Activated CD4-positive, alpha-beta T cell treated with anti-CD3 and anti-CD28 coated beads, Interleukin-10, Interleukin-2, amounts not matched to agents 100 ng/mL and 50 ng/mL, durations not matched to agents 16 hours and 8 hours (primary cell): ENCODE data around the gene OR13C5.
"Not testable (repeated sequence)": the region's sequence is repeated elsewhere in the genome, so short reads cannot be mapped to it uniquely, and the experiment has no call there.

ENCODE experiments used
- DNase-seq: peaks from one replicate; pipeline ENCODE4 v3.0.0-alpha.2; 2020

The OR13C5 gene, protein sequence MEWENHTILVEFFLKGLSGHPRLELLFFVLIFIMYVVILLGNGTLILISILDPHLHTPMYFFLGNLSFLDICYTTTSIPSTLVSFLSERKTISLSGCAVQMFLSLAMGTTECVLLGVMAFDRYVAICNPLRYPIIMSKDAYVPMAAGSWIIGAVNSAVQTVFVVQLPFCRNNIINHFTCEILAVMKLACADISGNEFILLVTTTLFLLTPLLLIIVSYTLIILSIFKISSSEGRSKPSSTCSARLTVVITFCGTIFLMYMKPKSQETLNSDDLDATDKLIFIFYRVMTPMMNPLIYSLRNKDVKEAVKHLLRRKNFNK

GRCh38 chr9:104599313-104599712 lies at the start of gene OR13C5:
OR13C5 (minus strand) TSS chr9:104599413; CDS start chr9:104599413, 0 bp downstream.
- not testable (repeated sequence) for DNase-seq

DNA sequence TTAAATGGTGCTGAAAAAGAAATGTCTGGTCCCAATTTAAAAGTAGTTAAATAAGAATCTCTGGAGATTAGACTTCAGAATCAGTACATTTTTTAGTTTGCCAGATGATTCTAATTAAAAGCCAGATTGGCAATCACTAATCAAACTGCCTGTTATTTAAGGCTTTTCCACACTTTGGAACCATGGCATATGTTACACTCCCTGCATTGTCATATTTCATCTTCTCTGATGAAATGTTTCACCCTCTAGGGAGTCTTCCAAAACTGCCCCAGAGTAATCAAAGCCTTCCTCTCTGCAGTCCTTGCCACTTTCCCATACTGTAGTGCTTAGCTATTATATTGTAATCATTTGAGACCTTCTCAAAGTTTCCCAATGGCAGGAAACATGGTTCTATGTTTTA lies 36.2 kb upstream of the OR13C5 start:
- no peak for DNase-seq

- no peak for DNase-seq
These were observed 34.8 kb upstream of the OR13C5 start for GRCh38 chr9:104633976-104634520.

GRCh38 chr9:104625964-104626363 lies 26.8 kb upstream of the OR13C5 start:
- not testable (repeated sequence) for DNase-seq

GRCh38 chr9:104618104-104618503 lies 18.9 kb upstream of the OR13C5 start, which contains the start of gene OR13C9:
OR13C9 (minus strand) TSS chr9:104618204; CDS start chr9:104618204, 0 bp downstream.
- no peak for DNase-seq

DNA sequence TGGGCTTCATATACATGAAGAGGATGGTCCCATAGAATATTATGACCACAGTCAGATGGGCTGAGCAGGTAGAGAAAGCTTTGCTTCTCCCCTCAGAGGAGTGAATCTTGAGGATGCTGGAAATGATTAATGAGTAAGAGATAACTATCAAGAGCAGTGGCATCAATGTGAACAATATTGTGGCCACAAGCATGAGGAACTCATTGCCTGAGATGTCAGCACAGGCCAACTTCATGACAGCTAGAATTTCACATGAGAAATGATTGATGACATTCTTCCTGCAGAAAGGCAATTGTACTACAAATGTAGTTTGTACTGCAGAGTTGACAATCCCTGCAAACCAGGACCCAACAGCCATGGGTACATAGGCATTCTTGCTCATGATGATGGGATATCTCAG lies 18.2 kb upstream of the OR13C5 start:
- DNase-seq, result no peak

GRCh38 chr9:104611213-104611612 lies 12.0 kb upstream of the OR13C5 start:
- no peak for DNase-seq

GRCh38 chr9:104608336-104608735 lies 9.1 kb upstream of the OR13C5 start:
- no peak for DNase-seq

GRCh38 chr9:104606152-104606551 lies 6.9 kb upstream of the OR13C5 start:
- DNase-seq, result no peak

GRCh38 chr9:104605527-104605926 lies 6.3 kb upstream of the OR13C5 start, which contains the start of gene OR13C2:
OR13C2 (minus strand) TSS chr9:104605627; CDS start chr9:104605627, 0 bp downstream.
- not testable (repeated sequence) for DNase-seq

DNA sequence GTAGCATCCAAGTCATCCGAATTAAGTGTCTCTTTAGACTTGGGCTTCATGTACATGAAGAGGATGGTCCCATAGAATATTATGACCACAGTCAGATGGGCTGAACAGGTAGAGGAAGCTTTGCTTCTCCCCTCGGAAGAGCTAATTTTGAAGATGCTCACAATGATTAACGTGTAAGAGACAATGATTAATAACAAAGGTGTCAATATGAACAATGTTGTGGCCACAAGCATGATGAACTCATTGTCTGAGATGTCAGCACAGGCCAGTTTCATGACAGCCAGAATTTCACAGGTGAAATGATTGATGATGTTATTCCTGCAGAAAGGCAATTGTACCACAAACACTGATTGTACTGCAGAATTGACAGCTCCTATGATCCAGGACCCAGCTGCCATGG lies 5.6 kb upstream of the OR13C5 start:
- no peak for DNase-seq

DNA sequence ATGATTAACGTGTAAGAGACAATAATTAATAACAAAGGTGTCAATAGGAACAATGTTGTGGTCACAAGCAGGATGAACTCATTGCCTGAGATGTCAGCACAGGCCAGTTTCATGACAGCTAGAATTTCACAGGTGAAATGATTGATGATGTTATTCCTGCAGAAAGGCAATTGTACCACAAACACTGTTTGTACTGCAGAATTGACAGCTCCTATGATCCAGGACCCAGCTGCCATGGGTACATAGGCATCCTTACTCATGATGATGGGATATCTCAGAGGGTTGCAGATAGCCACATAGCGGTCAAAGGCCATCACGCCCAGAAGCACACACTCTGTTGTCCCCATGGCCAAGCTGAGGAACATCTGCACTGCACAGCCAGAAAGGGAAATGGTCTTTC lies 464 bp downstream of the OR13C5 start:
- DNase-seq, result not testable (repeated sequence)

DNA sequence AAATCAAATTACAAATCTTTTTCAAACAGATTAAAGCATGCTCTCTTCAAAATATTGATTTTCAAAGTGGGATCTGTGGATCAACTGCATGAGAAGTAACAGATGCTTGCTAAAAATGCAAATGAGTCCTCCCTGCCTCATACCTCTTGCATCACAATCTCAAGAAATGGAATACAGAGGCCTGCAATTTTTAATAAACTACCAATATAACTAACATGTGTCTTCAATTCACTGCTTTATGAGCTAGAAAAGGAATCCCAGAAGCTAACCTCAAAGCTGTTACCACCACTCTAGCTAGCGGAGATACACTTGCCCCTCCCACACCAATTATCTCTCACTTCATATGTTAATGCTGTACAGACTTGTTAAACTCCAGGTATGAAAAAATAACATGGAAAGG lies 9.6 kb downstream of the OR13C5 start:
- DNase-seq, result no peak

DNA sequence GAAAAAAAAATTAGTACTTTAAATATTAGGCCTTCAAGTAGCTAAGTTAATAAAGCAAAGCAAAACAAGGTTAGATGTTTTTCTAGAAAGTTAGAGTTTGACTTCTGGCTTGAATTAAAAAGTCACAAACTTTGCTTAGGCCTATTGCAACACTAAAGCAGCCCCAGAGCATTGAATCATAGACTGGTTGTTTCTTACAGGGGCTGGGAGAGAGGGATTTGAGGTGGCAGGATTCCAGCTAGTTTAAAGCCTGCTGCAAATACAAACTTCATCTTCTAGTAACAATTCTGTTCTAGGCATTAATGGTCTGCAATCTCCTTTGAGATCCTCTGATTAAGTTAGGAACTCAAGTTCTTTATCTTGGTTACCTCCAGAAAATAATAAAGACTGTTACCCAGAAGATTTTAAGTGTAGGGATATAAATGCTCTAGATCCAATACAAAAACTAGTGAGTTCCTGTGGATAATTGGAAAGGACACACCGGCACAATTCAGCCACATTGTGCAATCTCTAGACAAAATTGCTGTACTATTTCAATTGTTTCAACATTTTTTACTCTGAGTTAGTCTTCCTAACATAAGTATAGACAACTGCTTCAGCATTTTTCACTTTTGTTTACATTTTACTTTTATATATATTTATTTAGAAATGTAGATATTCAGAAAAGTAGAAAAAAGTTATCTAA lies 12.6 kb downstream of the OR13C5 start:
- no peak for DNase-seq

DNA sequence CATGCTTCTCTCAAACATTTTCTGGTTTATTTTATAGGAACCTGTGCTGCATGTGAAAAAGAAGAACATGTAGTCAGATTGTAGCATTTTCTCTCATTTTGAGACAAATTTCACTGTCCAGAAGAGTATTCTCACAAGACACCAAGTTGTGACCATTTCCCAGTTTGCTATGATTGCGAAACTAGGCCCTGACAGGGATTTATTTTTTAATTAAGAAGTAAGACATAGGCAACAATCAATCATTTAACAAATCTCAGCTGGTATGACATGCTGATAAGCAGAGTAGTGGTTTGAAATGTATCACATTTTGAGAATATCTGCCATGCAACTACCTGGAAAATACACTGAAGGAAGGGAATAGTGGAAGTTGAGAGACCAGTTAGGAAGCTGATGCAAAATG lies 18.7 kb downstream of the OR13C5 start:
- no peak for DNase-seq

DNA sequence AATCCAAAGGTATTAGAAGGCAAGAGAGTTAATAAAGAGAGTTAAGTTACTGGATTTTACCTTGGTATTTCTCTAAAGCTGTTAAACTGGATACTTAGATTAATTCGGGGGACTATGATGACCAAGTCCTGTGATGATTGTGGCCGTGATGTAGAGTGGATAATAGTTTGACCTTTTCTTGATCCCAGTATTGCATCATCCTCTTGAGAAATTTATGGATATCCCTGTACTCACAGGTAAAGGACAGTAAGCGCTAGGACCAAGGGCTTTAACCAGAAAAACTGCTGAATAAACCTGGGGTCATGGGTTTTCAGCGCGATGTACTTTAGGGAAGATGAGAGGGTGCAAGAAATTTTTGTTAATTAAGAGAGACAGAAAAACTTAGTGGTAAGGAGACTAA lies 21.9 kb downstream of the OR13C5 start:
- DNase-seq, result no peak

DNA sequence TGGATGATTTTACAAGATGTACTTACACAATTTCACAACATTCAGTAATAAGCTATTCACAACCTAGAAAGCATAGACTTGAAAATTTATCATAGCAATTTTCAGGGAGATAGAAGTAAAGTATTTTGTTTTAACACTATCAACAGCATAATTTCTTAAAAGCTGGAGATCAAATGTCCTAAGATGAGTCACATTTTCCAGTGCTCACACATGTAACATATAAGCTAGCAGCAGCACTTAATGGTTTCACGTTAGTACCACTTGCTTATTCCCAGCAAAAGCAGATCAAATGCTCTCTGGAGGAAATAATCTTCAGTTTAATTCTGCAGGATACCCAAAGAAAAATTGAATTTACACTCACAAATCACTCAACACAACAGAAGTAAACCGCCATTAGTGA lies 23.8 kb downstream of the OR13C5 start:
- DNase-seq, result no peak

DNA sequence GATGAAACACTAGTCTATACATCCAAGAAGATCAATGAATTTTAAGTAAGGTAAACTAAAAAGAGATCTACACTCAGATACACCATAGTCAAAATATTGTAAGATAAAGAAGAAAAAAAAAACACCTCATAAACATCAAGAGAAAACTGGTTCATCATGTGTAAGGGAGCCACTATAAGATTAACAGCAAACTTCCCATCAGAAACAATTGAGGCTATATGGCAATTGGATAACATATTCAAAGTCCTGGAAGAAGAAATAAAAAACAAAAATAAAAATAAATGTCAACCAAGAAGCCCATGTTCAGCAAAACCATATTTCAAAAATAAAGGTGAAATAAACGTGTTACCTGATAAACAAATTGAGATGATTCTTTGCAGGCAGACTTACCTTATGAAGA lies 26.6 kb downstream of the OR13C5 start:
- DNase-seq, result no peak

- DNase-seq, result no peak
These were observed 30.3 kb downstream of the OR13C5 start, which contains the start of gene OR13C8 for GRCh38 chr9:104568868-104569267. OR13C8 (plus strand) TSS chr9:104569168; CDS start chr9:104569168, 0 bp downstream.

- DNase-seq, result no peak
These were observed 34.9 kb downstream of the OR13C5 start for GRCh38 chr9:104564358-104564757.

GRCh38 chr9:104556830-104557634 lies 42.2 kb downstream of the OR13C5 start:
- DNase-seq, result no peak

DNA sequence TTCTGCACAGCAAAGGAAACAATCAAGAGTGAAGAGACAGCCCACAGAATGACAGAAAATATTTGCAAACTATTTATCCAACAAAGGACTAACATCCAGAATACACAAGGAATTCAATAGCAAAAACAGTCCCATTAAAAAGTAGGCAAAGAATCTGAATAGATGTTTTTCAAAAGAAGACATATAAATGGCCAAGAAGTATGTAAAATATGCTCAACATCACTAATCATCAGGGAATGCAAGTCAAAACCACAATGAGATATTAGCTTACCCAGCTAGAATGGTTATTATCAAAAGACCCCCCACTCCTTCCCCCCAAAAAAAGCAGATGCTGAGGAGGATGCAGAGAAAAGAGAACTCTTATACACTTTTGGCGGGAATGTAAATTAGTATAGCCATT lies 43.7 kb downstream of the OR13C5 start:
- no peak for DNase-seq

GRCh38 chr9:104553261-104553660 lies 46.0 kb downstream of the OR13C5 start:
- no peak for DNase-seq
